HG02571 (cell line): Measurements from ENCODE around the gene USP51.
"Not testable (repeated sequence)": the region's sequence is repeated elsewhere in the genome, so short reads cannot be mapped to it uniquely, and the experiment has no call there.

Source experiments
- ATAC-seq: cut with Tn5 transposase; IDR thresholded peaks from one replicate; pipeline ENCODE4 v1.9.1; 2021; ENCODE audit warnings: mild to moderate bottlenecking, moderate library complexity; ENCODE audit not compliant: unreplicated experiment

USP51 gene

GRCh38 chrX:55489314-55490009 lies at the start of gene USP51:
Gene USP51 (minus strand): TSS chrX:55489848. CDS start chrX:55488939, 909 bp downstream.
- ATAC-seq = peak; percentile 49

- ATAC-seq = no peak
Observed at GRCh38 chrX:55524487-55524886, 34.8 kb upstream of the USP51 start.

- no peak for ATAC-seq
Observed at GRCh38 chrX:55523356-55523755, 33.7 kb upstream of the USP51 start.

- no peak for ATAC-seq
Observed at GRCh38 chrX:55522596-55523276, 33.1 kb upstream of the USP51 start.

- no peak for ATAC-seq
Observed at GRCh38 chrX:55521687-55522086, 32.0 kb upstream of the USP51 start.

- not testable (repeated sequence) for ATAC-seq
Observed at GRCh38 chrX:55516794-55517481, 27.3 kb upstream of the USP51 start.

GRCh38 chrX:55513045-55513737 lies 23.5 kb upstream of the USP51 start:
- ATAC-seq = not testable (repeated sequence)

- ATAC-seq = not testable (repeated sequence)
Observed at GRCh38 chrX:55508410-55509152, 18.9 kb upstream of the USP51 start.

GRCh38 chrX:55507699-55508098 lies 18.1 kb upstream of the USP51 start:
- not testable (repeated sequence) for ATAC-seq

- ATAC-seq = not testable (repeated sequence)
Observed at GRCh38 chrX:55507010-55507409, 17.4 kb upstream of the USP51 start.

GRCh38 chrX:55490974-55491373 lies 1.3 kb upstream of the USP51 start:
- no peak for ATAC-seq

GRCh38 chrX:55490121-55490520 lies 473 bp upstream of the USP51 start:
- ATAC-seq = no peak

- ATAC-seq = peak; percentile 64
Observed at GRCh38 chrX:55488593-55489313, 895 bp downstream of the USP51 start.

GRCh38 chrX:55488006-55488592 lies 1.5 kb downstream of the USP51 start:
- ATAC-seq = no peak

GRCh38 chrX:55487143-55487542 lies 2.5 kb downstream of the USP51 start:
- ATAC-seq = no peak

GRCh38 chrX:55486736-55487135 lies 2.9 kb downstream of the USP51 start:
- no peak for ATAC-seq

GRCh38 chrX:55484948-55485347 lies 4.7 kb downstream of the USP51 start:
- no peak for ATAC-seq

- no peak for ATAC-seq
Observed at GRCh38 chrX:55480390-55481062, 9.1 kb downstream of the USP51 start.

GRCh38 chrX:55479956-55480355 lies 9.7 kb downstream of the USP51 start:
- ATAC-seq = not testable (repeated sequence)
